Fibroblast of lung (primary cell): ENCODE data around the gene COL8A2. TPM values are rescaled to one million over a fixed set of nuclear protein-coding genes. Genes with fewer than 3 reads are reported as not detected.

ENCODE experiments used
- DNase-seq, 2 donors: peaks; one replicate each; pipeline versions ENCODE4 v3.0.0 to v3.0.0-alpha.2; 2010; ENCODE audit warnings: low read depth in 2 of 2
- H2AFZ ChIP-seq: 2 replicates; pipeline ENCODE4 v1.5.1; 2012; ENCODE audit warnings: low read length, control low read depth, inconsistent platforms
- H3K27ac ChIP-seq: 2 replicates; pipeline ENCODE4 v1.5.1; 2011; ENCODE audit warnings: low read length, control low read depth; ENCODE audit not compliant: insufficient read depth
- H3K27me3 ChIP-seq: 2 replicates; pipeline ENCODE4 v1.5.1; 2011; ENCODE audit warnings: mild to moderate bottlenecking, low read length; ENCODE audit not compliant: control insufficient read depth, insufficient read depth
- H3K36me3 ChIP-seq: 2 replicates; pipeline ENCODE4 v1.5.1; 2011; ENCODE audit warnings: low read length; ENCODE audit not compliant: control insufficient read depth, insufficient read depth
- H3K4me1 ChIP-seq: 2 replicates; pipeline ENCODE4 v1.5.1; 2011; ENCODE audit warnings: low read length; ENCODE audit not compliant: control insufficient read depth, insufficient read depth; ENCODE audit errors: extremely low read depth
- H3K4me2 ChIP-seq: 2 replicates; pipeline ENCODE4 v1.5.1; 2011; ENCODE audit warnings: low read length, control low read depth; ENCODE audit not compliant: insufficient read depth; ENCODE audit errors: extremely low read depth
- H3K4me3 ChIP-seq, 4 experiments: fragments of 200-600 bp in 1 of 4; sonication (generic) in 1 of 4; replicated peaks in 1 of 4; 2 replicates each; pipeline ENCODE4 v1.5.1; 2011 to 2016; ENCODE audit warnings: low read length in 4 of 4, low read depth in 3 of 4, mild to moderate bottlenecking in 3 of 4, control low read depth in 2 of 4, inconsistent platforms in 1 of 4, mixed read lengths in 1 of 4; ENCODE audit not compliant: insufficient read depth in 1 of 4; ENCODE audit errors: control extremely low read depth in 1 of 4
- H3K79me2 ChIP-seq: 2 replicates; pipeline ENCODE4 v1.5.1; 2012; ENCODE audit warnings: mild to moderate bottlenecking, low read length, inconsistent platforms; ENCODE audit not compliant: control insufficient read depth, insufficient read depth
- H3K9ac ChIP-seq: 2 replicates; pipeline ENCODE4 v1.5.1; 2011; ENCODE audit warnings: mild to moderate bottlenecking, low read length, control low read depth; ENCODE audit not compliant: insufficient read depth
- H3K9me3 ChIP-seq: 2 replicates; pipeline ENCODE4 v1.5.1; 2012; ENCODE audit warnings: low read depth, low read length; ENCODE audit not compliant: control insufficient read depth, insufficient read depth
- H4K20me1 ChIP-seq: 2 replicates; pipeline ENCODE4 v1.5.1; 2011; ENCODE audit warnings: low read length; ENCODE audit not compliant: control insufficient read depth, insufficient read depth; ENCODE audit errors: extremely low read depth
- CTCF ChIP-seq, 2 donors: IDR thresholded peaks in 1 of 2; conservative IDR thresholded peaks in 1 of 2; 1 replicate in 1 of 2; 2 replicates in 1 of 2; pipeline ENCODE4 v1.5.1; 2011 to 2012; ENCODE audit warnings: low read length in 2 of 2, control low read depth in 1 of 2, inconsistent platforms in 1 of 2, low read depth in 1 of 2, mild to moderate bottlenecking in 1 of 2
- EZH2 ChIP-seq: IDR thresholded peaks from 2 replicates; pipeline ENCODE4 v1.5.1; 2012; ENCODE audit warnings: low read length, control low read depth, mild to moderate bottlenecking; ENCODE audit errors: missing control alignments
- polyA plus RNA-seq, 2 donors: library from polyadenylated mRNA; depleted of rRNA in 1 of 2; stranded (reverse) in 1 of 2; unstranded in 1 of 2; fragments of >200 nt; gene quantifications; 2 replicates each; pipeline ENCODE4 v1.2.1, GENCODE V29; 2011 to 2012; ENCODE audit warnings: missing spikeins in 1 of 2
- total RNA-seq: library from RNA; depleted of rRNA; stranded (reverse); fragments of >200 nt; gene quantifications from 2 replicates; pipeline ENCODE4 v1.2.1, GENCODE V29; 2014

The COL8A2 gene
- total and polyA plus RNA-seq, 2 donors (not counting 1 experiment from before 2014, with no cell fraction given), result 2.9 to 31.0 TPM

GRCh38 chr1:36097693-36098585 lies 27.1 kb downstream of the COL8A2 start:
- Histone ChIP-seq H3K27me3 (no peaks in the 10 kb centered on the region), H3K9me3 (no peaks in the 10 kb centered on the region), H3K4me3 (no peak overlapping the region), H3K36me3 (peaks cover 21% of the 10 kb centered on the region), H2AFZ (no peak overlapping the region), H3K4me1 (peaks cover 4% of the 10 kb centered on the region), H3K4me2 (no peak overlapping the region), H4K20me1 (no peaks in the 10 kb centered on the region), H3K9ac (no peak overlapping the region), H3K79me2 (no peaks in the 10 kb centered on the region), H3K27ac (no peak overlapping the region)
- DNase-seq, result no peak
- TF ChIP-seq EZH2 (no peak), CTCF (conservative IDR thresholded peaks at IDR 0.05 in 1 of 2, IDR thresholded peaks at IDR 0.05 in 1 of 2; ENCODE audit: low read depth in 1 of 2, low read length in 2 of 2) (no peak)

GRCh38 chr1:36096500-36097432 lies 28.3 kb downstream of the COL8A2 start:
- H4K20me1 ChIP-seq, result no peaks in the 10 kb centered on the region
- no peaks in the 10 kb centered on the region for H3K27me3 ChIP-seq
- H2AFZ ChIP-seq, result no peak overlapping the region
- peaks cover 4% of the 10 kb centered on the region for H3K4me1 ChIP-seq
- no peak overlapping the region for H3K4me2 ChIP-seq
- no peak overlapping the region for H3K4me3 ChIP-seq
- H3K9me3 ChIP-seq, result no peaks in the 10 kb centered on the region
- no peak for DNase-seq
- H3K27ac ChIP-seq, result no peak overlapping the region
- no peak overlapping the region for H3K9ac ChIP-seq
- H3K79me2 ChIP-seq, result peaks cover 3% of the 10 kb centered on the region
- no peak for TF ChIP-seq EZH2
- TF ChIP-seq CTCF (conservative IDR thresholded peaks at IDR 0.05 in 1 of 2, IDR thresholded peaks at IDR 0.05 in 1 of 2; ENCODE audit: low read depth in 1 of 2, low read length in 2 of 2), result peak in 1 of 2 donors; percentile 29
- H3K36me3 ChIP-seq, result peaks cover 32% of the 10 kb centered on the region
